ENCODE data around the gene ICAM3. TPM values are rescaled to one million over a fixed set of nuclear protein-coding genes. Genes with fewer than 3 reads are reported as not detected.
"Not testable (repeated sequence)": the region's sequence is repeated elsewhere in the genome, so short reads cannot be mapped to it uniquely, and the experiment has no call there.

The ICAM3 gene
- total RNA-seq, 1 donor = 8.5 TPM

- DNase-seq (ENCODE audit: low read depth) = no peak
Measured at GRCh38 chr19:10378124-10378523, 38.7 kb upstream of the ICAM3 start.

GRCh38 chr19:10377140-10377640, 37.8 kb upstream of the ICAM3 start:
- H3K4me3 ChIP-seq (ENCODE audit: low read depth, low read length); DNase-seq (ENCODE audit: low read depth): not testable (repeated sequence)

More at GRCh38 chr19:10378124-10378523, 38.7 kb upstream of the ICAM3 start:
- no peak overlapping the region for H3K4me3 ChIP-seq (ENCODE audit: low read depth, low read length)
- no peak for TF ChIP-seq CTCF (IDR thresholded peaks at IDR 0.05; ENCODE audit: insufficient read depth, low read length)

GRCh38 chr19:10374931-10375330, 35.5 kb upstream of the ICAM3 start:
- H3K4me3 ChIP-seq (ENCODE audit: low read depth, low read length) = no peak overlapping the region
- DNase-seq (ENCODE audit: low read depth) = no peak
- TF ChIP-seq CTCF (IDR thresholded peaks at IDR 0.05; ENCODE audit: insufficient read depth, low read length) = no peak

- no peak for DNase-seq (ENCODE audit: low read depth)
- no peak overlapping the region for H3K4me3 ChIP-seq (ENCODE audit: low read depth, low read length)
- TF ChIP-seq CTCF (IDR thresholded peaks at IDR 0.05; ENCODE audit: insufficient read depth, low read length) = no peak
Measured at GRCh38 chr19:10372690-10373089, 33.3 kb upstream of the ICAM3 start.

GRCh38 chr19:10368101-10368803, 28.8 kb upstream of the ICAM3 start:
- no peak for DNase-seq (ENCODE audit: low read depth)
- H3K4me3 ChIP-seq (ENCODE audit: low read depth, low read length) = no peak overlapping the region
- TF ChIP-seq CTCF (IDR thresholded peaks at IDR 0.05; ENCODE audit: insufficient read depth, low read length) = no peak

- H3K4me3 ChIP-seq (ENCODE audit: low read depth, low read length); DNase-seq (ENCODE audit: low read depth): not testable (repeated sequence)
Measured at GRCh38 chr19:10366950-10367512, 27.6 kb upstream of the ICAM3 start.

GRCh38 chr19:10365518-10365917, 26.1 kb upstream of the ICAM3 start:
- no peak for TF ChIP-seq CTCF (IDR thresholded peaks at IDR 0.05; ENCODE audit: insufficient read depth, low read length)
- DNase-seq (ENCODE audit: low read depth) = no peak

GRCh38 chr19:10364644-10365043, 25.2 kb upstream of the ICAM3 start:
- no peak for TF ChIP-seq CTCF (IDR thresholded peaks at IDR 0.05; ENCODE audit: insufficient read depth, low read length)
- H3K4me3 ChIP-seq (ENCODE audit: low read depth, low read length) = no peak overlapping the region
- DNase-seq (ENCODE audit: low read depth) = no peak

More at GRCh38 chr19:10365518-10365917, 26.1 kb upstream of the ICAM3 start:
- no peak overlapping the region for H3K4me3 ChIP-seq (ENCODE audit: low read depth, low read length)
